NT2/D1 (cell line): ENCODE measurements around the gene CCDC77.

Experiments used
- YY1 ChIP-seq: IDR thresholded peaks from 2 replicates; pipeline ENCODE4 v1.6.1; 2011; ENCODE audit not compliant: insufficient read length, insufficient read depth
- ZNF274 ChIP-seq: IDR thresholded peaks from 2 replicates; pipeline ENCODE4 v1.6.1; 2011; ENCODE audit warnings: mild to moderate bottlenecking, low read depth, low read length

- TF ChIP-seq YY1 = no peak
- no peak for TF ChIP-seq ZNF274
Observed at GRCh38 chr12:480831-481816, 79.7 kb downstream of the CCDC77 start.
